ENCODE measurements around the gene ITFG2.

The ITFG2 gene

GRCh38 chr12:2834581-2835491, 22.4 kb downstream of the ITFG2 start, which contains the start of gene NRIP2:
NRIP2 (minus strand) TSS chr12:2835035; CDS start chr12:2834983, 52 bp downstream.
- Histone ChIP-seq H3K36me3 (peaks cover 0 to 11% (median 0%) of the 10 kb centered on the region in 3 donors), H3K27ac (peak within 1 kb of the TSS; percentile 25 to 64), H3K9me3 (no peaks in the 10 kb centered on the region), H3K4me3 (peak within 1 kb of the TSS; percentile 38 to 51), H3K4me1 (peaks cover 0 to 34% (median 25%) of the 10 kb centered on the region in 4 donors), H3K27me3 (no peaks in the 10 kb centered on the region)
- TF ChIP-seq CTCF (IDR thresholded peaks at IDR 0.05), result peak in 1 of 2 experiments; percentile 16
- intact Hi-C loops (cut with DNase I; ENCODE audit: low total_unique reads), result no loop called here
- no peak for DNase-seq

DNA sequence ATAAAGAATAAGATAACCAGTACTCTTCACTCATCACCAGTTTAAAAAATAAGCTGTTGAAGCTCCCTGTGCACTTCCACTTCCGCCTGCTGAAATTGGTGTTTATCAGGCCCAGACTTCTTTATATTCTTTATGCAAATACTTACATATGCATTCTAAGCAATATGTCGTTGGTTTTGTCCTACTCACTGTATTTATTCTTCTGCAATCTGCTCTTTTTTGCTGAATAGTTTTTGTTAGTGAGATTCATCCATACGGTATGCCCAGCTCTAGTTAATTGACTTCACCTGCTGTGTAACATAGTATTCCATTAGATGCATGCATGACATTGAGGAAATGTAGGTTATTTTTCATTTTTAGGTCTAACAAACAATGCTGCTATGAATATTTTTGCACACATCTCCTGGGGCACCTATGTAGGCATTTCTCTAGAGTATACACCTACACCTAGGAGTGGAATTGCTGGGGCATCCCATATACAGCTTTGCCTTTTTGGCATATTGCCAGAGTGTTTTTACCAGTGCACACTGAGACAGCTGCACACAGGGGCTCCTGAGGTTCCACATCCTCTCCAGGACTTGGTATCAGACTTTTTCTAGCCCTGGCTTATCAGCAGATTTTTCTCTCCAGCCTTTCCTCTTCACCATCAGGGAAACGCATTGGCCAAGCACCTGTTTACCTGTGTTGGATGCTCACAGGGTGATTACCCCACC, 23.4 kb downstream of the ITFG2 start:
- Histone ChIP-seq H3K9me3 (no peaks in the 10 kb centered on the region), H3K27me3 (no peaks in the 10 kb centered on the region), H3K27ac (no peak overlapping the region), H3K4me3 (no peak overlapping the region), H3K36me3 (peaks cover 0 to 2% (median 0%) of the 10 kb centered on the region in 3 donors), H3K4me1 (peaks cover 0 to 35% (median 26%) of the 10 kb centered on the region in 4 donors)
- DNase-seq, result no peak
- TF ChIP-seq CTCF (IDR thresholded peaks at IDR 0.05), result no peak
- intact Hi-C loops (cut with DNase I; ENCODE audit: low total_unique reads), result no loop called here

- no peak for TF ChIP-seq CTCF (IDR thresholded peaks at IDR 0.05)
- Histone ChIP-seq H3K27ac (no peak overlapping the region), H3K4me3 (no peak overlapping the region), H3K36me3 (peaks cover 0 to 5% (median 0%) of the 10 kb centered on the region in 3 donors), H3K9me3 (no peaks in the 10 kb centered on the region), H3K4me1 (peaks cover 0 to 43% (median 28%) of the 10 kb centered on the region in 4 donors), H3K27me3 (no peaks in the 10 kb centered on the region)
- intact Hi-C loops (cut with DNase I; ENCODE audit: low total_unique reads), result no loop called here
- no peak for DNase-seq
Observed at GRCh38 chr12:2836574-2836973, 24.1 kb downstream of the ITFG2 start.

DNA sequence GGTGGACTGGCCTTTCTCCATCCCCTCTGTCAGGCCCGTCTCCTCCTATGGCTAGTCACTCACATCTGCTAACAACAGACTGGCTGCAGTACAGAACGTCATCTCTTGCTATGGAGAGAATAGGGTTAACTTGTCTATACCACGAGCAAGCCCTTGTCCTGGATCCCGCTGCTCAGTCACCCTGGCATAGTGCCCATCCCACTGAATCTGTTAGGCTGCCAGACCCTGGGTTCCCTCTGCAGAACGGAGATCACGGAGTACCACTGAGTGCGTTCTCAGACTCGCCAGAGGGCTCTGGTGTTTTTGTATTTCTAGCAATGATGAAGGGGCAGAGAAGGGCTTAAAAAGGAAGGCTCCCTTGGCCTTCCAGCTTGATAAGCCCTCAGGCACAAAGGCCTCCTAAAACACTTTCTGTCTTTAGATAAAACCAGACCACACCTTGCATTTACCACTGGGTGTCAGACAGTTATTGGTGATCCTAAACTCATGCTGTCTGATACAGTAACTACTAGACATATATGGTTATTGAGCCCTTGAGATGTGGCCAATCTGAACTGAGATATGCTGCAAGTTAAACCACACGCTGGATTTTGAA, 28.7 kb downstream of the ITFG2 start:
- Histone ChIP-seq H3K27me3 (no peaks in the 10 kb centered on the region), H3K27ac (peak overlapping the region; percentile 41 to 78), H3K4me3 (no peak overlapping the region), H3K4me1 (peaks cover 0 to 54% (median 24%) of the 10 kb centered on the region in 4 donors), H3K36me3 (peaks cover 0 to 5% (median 0%) of the 10 kb centered on the region in 3 donors), H3K9me3 (no peaks in the 10 kb centered on the region)
- DNase-seq, result peak in 1 of 2 donors; percentile 78
- no peak for TF ChIP-seq CTCF (IDR thresholded peaks at IDR 0.05)
- intact Hi-C loops (cut with DNase I; ENCODE audit: low total_unique reads), result no loop called here

- peaks cover 0 to 5% (median 0%) of the 10 kb centered on the region in 3 donors for H3K36me3 ChIP-seq
- peak overlapping the region; percentile 62 to 78 for H3K27ac ChIP-seq
- no peak for TF ChIP-seq CTCF (IDR thresholded peaks at IDR 0.05)
- no peak for DNase-seq
- H3K4me1 ChIP-seq, result peaks cover 0 to 59% (median 26%) of the 10 kb centered on the region in 4 donors
- no peak overlapping the region for H3K4me3 ChIP-seq
- H3K27me3 ChIP-seq, result no peaks in the 10 kb centered on the region
- intact Hi-C loops (cut with DNase I; ENCODE audit: low total_unique reads), result no loop called here
- no peaks in the 10 kb centered on the region for H3K9me3 ChIP-seq
Observed at GRCh38 chr12:2842948-2843347, 30.5 kb downstream of the ITFG2 start.
